GM21528 (cell line): Measurements from ENCODE around the gene GALNT13.
"Not testable (repeated sequence)": the region's sequence is repeated elsewhere in the genome, so short reads cannot be mapped to it uniquely, and the experiment has no call there.

Source experiments
- ATAC-seq: cut with Tn5 transposase; IDR thresholded peaks from one replicate; pipeline ENCODE4 v1.9.1; 2021; ENCODE audit warnings: mild to moderate bottlenecking, moderate library complexity; ENCODE audit not compliant: unreplicated experiment, low FRiP score

Gene GALNT13

DNA sequence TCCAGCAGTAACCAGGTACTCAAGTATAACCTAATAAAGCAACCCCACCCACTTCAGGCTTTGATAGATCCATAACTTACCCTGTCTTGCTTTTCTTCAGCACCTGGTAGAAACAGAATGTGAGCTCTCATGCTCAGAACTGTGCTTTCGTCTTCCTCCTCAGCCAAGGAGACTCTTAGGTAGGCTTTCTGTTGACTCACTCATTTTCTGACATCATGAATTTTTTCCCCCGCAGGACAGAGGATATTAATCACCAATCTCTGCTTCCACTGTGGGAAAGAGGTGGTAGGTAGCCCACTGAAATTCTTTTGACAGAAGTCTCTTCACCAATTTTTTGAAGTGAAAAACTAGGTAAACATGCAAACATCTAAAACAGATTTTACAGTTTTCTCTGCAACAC lies 585.6 kb downstream of the GALNT13 start:
- no peak for ATAC-seq

GRCh38 chr2:154459286-154459685 lies 587.6 kb downstream of the GALNT13 start:
- no peak for ATAC-seq

DNA sequence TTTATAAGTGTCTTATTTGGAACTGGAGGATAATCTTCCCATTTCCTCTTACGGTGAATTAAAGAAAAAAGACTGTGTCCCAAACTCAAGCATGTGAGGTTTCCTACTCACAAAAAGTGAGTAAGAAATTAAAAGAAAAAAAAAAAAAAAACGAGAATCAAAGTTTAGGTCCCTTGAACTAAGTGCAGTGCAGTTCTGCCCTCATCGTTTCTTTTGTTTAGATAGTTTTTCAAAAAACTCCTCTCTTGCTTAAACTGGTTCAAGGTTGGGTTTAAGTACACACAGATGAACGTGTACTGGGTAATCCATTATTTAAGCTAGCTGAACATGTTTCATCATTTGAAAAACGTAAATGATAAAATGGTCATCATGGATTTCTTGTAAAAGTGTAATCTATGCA lies 590.9 kb downstream of the GALNT13 start:
- no peak for ATAC-seq

- ATAC-seq, result no peak
Measured at GRCh38 chr2:154466226-154466625, 594.5 kb downstream of the GALNT13 start.

- no peak for ATAC-seq
Measured at GRCh38 chr2:154470376-154470775, 598.7 kb downstream of the GALNT13 start.

DNA sequence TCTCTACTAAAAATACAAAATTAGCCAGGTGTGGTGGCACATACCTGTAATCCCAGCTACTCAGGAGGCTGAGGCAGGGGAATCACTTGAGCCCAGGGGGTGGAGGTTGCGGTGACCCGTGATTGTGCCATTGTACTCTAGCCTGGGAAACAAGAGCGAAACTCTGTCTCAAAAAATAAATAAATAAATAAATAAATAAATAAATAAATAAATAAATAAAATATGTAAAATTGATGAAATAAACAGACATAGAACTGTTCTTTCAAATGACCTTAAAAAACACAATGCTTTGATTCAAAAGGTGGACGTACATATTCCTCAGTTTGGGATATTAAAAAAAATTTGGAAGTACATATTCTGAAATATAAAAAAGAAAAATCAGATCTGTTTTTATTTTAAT lies 599.8 kb downstream of the GALNT13 start:
- not testable (repeated sequence) for ATAC-seq

DNA sequence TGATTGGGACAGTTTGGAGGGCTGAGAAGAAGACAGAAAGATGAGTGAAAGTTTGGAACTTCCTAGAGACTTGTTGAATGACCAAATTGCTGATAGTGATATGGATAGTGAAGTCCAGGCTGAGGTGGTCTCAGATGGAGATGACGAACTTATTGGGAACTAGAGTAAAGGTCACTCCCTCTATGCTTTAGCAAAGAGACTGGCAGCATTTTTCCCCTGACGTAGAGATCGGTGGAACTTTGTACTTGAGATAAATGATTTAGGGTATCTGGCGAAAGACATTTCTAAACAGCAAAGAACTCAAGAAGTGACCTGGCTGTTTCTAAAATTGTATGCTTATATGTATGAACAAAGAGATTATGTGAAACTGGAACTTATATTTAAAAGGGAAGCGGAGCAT lies 605.6 kb downstream of the GALNT13 start:
- ATAC-seq, result no peak

DNA sequence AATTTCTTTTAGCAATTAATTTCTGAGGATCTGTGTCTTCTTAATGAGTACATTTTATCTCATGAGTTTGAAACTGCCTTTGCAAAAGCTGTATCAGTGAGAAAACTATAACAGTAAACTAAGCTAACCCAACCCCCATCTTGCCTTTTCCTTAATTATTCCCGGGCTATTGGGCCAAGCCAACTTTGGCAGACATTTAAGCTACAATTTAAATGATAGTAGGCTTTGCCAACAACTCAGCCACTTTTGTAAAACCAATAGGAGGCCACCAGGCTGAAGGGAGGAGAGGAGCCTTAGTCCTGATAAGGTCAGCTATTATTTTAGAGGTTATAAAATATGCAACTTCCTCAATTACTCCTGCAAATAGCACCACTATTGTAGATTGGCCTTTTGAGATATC lies 608.8 kb downstream of the GALNT13 start:
- no peak for ATAC-seq

DNA sequence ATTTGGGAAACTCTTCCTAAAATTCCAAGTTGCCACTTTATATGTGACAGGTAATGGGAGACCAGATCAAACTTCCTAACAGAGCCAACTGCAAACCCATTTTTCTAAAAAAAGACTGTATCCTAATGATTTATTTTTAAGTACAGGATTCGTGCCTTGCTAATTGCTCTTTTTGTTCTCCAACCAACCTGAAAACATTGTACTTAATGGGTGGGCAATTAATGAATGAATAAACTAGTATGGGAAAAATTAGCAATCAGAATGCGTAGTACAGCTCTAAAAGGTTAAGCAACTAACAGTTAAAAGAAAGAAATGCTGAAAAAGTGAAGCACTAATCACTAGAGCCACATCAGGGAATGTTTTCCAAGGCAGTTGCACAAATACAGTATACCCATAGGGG lies 609.6 kb downstream of the GALNT13 start:
- no peak for ATAC-seq

- no peak for ATAC-seq
Measured at GRCh38 chr2:154484338-154485099, 612.8 kb downstream of the GALNT13 start.

DNA sequence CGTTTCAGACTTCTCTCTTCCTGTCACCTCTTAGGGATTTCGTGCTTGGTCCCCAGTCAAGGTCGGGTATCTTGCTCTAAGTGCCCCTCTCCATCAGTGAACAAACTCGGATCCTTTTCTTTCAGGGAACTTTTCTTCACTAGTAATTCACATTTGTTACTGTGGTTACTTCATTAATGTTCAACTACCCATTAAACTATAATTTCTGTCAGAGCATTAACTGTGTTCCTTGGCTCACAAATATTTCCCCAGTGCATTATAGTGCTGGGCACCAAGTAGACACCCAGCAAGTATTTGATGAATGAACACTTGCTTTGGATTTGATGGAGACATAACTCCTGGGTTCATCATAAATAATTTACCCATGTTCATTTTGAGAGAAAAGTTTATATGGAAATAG lies 617.1 kb downstream of the GALNT13 start:
- no peak for ATAC-seq

DNA sequence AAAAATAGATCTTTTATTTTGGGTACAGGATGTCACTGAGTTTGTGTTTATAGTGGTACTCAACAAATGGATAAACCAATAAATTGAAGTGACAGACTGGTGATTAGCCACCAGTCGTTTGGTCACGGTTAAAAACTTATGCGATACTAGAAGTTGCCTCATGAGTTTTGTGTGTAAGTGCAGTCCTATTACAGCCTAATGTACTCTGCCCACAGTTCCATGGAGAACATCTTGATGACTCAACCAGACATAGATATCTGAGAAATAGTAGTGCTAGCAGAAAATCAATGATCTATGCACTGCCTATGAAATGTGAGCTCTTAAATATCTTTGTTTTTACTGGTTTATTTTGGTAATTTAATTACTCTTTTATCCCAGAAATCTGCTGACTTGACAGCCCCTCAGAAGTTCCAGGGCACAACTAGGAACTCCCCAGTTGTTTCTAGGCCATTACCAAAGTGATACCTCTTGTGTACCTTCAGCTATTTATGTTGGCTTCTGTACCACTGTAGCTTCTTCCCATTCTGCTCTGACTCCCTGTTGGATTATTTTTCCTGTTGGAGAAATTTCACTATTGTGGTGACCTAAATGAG lies 617.6 kb downstream of the GALNT13 start:
- ATAC-seq, result no peak

- ATAC-seq, result no peak
Measured at GRCh38 chr2:154490530-154490929, 618.8 kb downstream of the GALNT13 start.

GRCh38 chr2:154495455-154495868 lies 623.7 kb downstream of the GALNT13 start:
- ATAC-seq, result no peak

GRCh38 chr2:154497019-154497418 lies 625.3 kb downstream of the GALNT13 start:
- ATAC-seq, result no peak
